HG03378 (cell line): ENCODE measurements around the gene SHPK.

ENCODE experiments used
- ATAC-seq: cut with Tn5 transposase; IDR thresholded peaks from one replicate; pipeline ENCODE4 v1.9.1; 2021; ENCODE audit warnings: mild to moderate bottlenecking, moderate library complexity; ENCODE audit not compliant: unreplicated experiment

Gene SHPK

DNA sequence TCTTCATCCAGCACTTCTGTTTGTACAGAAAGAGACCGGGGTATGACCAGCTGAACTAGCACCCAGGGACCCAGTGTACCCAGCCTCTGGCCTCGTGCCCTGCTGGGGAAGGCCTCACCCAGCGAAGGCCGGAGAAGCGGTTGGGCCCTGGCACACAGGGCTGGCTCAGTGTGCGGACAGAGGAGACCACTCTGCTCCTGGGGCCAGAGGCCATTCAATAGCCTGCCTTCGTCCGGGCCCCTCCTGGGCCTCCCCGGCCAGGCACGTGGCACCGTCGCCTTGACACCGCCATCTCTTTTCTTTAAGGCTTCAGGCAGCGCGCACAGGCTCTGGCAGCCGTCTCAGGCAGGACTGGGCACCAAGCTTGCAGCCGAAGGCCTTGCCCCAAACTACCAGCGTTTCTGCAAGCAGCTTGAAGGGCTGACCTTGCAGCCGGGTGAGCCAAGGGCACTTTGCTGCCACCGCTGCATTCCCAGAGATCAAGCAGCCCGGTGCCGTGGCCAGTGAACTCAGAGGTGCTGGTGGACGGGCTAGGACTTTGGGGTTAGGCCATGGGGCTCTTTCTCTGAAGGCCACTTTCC is 24.4 kb upstream of the SHPK start:
- ATAC-seq, result no peak

DNA sequence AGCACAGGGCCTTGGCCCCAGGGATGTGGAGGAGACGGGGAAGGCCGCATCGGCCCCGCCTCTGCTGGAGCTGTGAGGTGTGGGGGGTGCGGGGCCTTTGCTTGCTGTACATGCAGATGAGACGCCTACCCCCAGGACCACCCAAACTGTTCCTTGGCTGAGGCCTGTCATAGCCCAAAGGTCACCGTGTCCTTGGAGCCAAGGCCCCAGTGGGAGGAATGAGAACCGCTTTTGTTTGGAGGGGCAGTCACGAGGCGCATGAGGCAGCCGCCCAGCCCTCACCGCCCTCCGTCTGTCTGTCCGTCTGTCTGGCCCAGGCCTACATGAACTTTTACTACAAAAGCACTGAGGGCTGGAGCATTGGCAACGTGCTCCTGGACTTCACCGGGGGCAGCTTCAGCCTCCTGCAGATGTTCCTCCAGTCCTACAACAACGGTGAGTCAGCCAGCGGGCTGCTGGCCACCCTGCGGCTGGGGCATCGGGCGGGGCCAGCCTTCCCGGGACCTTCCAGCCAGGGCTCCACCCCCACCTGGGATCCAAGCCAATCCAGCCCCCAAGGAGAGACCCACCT is 23.6 kb upstream of the SHPK start:
- no peak for ATAC-seq

DNA sequence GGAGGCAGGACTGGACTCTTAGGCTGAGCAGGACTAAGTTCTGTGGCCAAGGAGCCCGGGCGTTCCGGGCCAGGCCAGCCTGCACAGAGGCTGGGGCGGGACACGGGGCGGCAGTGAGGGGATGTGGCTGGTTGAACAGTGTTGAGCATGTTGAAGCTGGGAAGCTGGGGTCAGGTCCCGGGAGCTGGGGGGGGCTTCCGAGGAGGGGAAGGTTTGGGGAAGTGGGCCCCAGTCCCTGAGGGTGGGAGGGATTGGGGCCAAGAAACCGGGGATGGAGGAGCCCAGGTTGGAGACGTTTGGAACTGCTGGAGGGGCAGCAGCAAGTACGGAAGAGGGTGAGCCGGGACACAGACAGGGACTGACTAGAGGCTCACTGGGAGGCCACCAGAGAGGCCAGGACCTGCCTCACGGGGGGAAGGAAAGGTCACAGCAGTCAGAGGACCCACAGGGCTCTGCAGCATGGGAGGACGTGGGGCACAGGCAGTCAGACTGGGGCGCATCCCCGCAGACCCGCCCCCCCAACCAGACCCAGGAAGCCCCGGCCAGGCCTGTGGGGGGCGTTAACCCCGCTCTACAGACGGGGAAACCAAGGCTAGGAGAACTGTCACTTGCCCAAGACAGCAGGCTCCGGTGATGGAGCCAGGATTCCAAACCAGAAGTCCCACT is 22.9 kb upstream of the SHPK start:
- ATAC-seq, result no peak

DNA sequence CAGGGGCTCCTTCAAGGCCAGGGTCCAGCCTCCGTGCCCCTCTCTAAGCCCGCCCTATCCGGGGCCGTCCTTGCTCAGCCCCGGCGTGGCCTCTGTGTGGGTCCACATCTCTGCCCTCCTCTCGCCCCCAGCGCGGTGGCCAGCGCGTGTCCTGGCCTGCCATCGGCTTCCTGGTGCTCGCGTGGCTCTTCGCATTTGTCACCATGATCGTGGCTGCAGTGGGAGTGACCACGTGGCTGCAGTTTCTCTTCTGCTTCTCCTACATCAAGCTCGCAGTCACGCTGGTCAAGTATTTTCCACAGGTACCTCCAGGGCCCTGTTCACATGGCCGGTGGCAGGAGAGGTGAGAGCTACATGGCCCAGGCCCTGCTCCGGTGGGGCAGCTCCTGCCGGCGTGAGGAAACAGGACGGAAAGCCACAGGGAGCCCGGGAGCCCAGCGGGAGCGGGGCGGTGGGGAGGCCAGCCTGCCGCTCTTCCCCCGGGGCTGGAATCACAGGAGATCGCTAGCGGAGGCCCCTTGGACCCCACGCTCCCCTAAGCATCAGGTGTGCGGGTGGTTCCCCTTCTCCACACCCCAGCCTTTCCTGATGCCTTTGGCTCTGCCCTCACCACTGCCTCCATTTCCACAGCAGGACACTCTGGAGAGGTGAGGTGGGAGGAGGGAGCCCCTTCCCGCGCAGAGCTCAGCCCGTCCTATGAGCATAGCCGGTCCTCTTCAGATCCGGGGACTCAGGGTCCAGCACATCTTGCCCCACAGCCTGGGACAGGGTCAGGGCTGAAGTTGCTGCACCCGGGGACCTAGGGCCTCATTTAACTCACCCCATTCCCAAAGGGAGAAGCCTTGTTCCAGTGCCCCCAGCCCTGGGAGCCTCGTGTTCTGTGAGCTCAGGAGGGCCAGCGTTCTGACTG is 22.1 kb upstream of the SHPK start:
- ATAC-seq, result no peak

DNA sequence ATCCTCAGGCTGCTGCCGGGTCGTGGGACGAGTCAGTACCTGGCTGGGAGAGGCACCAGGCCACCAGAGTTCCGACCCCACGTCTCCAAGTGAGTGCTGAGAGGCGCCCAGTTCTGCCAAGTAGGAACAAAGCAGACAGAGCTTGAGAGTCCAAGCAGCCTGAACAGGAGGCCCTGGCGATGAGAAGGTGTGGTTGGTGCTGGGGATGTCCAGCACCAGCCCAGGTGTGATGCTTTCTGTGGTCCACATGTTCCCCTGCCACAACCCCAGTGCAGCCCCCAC is 21.5 kb upstream of the SHPK start:
- ATAC-seq, result no peak

DNA sequence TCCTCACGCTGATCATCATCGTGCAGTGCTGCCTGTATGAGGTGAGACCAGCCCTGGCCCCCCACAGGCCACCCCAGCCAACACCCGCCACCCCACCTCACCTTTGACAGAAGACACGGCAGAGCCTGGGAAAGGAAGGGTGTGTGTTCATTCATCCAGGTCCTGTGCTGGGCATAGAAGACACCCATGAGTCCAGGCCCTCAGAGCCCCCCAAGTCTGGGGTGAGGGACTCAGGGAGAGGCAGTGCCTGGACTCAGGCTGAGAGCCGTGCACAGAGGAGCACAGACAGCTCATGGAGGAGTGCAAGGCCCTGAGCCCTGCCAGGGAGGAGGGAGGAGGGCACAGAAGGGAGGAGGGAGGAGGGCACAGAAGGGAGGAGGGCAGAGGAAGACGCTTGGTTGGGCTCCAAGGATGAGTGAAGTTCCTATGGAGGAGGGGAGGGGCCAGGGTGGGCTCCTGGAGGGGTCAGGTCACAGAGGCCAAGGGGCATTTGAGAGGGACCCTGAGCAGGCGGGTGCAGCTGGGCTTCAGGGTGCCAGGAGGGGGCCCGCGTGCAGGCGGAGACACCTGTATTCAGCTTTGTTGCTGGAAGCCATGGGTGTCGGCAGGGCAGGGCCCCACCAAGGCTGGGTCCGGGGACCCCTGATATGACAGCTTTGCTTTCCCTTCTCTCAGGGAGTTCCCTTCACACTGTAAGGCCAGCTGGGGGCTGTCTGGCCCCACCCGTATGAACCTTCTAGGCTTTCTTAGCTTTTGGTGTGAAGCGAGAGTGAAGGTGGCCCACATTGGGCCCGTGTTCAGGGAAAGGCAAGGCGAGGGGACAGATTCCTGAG is 20.9 kb upstream of the SHPK start:
- ATAC-seq, result no peak

DNA sequence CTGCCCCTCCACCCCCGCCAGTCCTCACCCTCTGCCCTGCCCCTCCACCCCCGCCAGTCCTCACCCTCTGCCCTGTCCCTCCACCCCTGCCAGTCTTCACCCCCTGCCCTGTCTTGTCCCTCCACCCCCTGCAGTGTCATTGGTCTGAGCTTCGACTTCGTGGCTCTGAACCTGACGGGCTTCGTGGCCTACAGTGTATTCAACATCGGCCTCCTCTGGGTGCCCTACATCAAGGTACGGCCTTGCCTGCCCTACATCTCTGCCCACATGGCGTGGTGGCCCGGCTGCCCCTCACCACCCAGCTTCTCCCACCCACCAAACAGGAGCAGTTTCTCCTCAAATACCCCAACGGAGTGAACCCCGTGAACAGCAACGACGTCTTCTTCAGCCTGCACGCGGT is 20.3 kb upstream of the SHPK start:
- no peak for ATAC-seq

DNA sequence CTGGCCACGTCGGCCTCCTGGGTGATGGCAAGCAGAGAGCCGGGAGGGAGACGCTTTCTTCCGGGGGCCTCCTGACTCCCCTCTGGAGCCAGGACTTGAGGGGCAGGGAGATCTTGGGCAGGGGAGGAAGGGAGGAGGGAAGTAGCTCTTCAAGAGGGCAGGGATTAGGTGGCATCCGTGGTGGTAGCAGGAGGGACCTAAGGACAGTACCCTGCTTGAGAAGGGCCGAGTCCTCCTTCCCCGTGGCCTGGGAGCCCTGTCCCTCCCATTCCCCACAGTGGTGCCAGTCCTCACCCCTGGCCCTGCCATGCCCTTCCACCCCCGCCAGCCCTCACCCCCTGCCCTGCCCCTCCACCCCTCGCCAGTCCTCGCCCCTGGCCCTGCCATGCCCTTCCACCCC is 19.7 kb upstream of the SHPK start:
- ATAC-seq, result no peak

DNA sequence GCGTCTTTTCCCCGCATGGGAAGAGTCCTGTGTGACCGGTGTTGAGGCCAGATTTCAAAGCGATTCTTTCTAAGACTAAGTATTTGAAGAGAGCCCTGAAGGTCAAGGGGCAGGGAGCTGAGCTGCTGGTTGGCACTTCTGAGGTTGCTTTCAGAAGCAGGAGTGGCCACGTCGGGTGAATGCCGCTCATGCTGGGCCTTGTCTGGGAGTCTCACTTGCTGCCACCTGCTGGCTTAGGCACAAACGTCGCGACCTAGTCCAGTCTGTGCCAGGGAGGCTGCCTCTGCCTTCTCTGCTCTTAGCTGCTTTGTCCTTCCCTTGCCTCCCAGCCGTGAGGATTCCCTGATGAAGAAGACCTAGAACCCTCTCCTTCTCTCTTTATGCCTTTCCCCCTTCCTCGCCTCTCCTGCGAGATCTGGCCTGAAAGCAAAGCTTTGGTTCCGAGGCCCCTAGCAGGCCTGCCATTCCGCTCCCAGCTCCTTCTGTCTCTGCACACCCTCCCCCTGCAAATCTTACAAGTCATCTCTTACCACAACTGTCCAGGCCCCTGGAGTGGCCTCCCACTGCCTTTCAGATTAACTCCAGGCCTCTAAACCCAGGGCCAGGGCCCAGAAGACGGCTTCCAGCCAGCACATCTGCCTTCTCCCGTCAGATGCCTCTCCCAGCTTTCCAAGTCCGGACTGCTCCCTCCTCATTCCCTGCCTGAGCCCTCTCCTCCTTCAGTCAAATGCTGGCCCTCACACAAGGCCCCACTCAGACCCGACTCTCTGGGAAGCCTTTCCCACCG is 11.9 kb upstream of the SHPK start:
- ATAC-seq, result no peak

DNA sequence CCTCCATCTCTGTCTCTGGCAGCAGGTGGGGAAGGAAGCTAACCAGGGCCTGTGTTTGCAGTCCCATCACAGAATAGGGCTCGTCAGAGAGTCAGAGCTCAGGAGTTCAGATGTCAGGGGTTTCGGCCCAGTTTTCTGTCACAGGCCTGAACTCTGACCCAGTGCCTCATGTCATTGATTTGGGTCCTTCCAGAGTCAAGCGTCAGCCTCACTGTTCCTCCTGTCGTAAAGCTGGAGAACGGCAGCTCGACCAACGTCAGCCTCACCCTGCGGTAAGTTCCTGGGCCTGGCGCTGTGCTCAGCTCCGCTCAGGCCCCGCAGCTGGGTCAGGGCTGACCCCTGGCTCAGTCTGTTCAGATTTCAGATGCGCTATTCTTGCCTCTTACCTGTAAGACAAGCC is 11.2 kb upstream of the SHPK start:
- ATAC-seq, result no peak

DNA sequence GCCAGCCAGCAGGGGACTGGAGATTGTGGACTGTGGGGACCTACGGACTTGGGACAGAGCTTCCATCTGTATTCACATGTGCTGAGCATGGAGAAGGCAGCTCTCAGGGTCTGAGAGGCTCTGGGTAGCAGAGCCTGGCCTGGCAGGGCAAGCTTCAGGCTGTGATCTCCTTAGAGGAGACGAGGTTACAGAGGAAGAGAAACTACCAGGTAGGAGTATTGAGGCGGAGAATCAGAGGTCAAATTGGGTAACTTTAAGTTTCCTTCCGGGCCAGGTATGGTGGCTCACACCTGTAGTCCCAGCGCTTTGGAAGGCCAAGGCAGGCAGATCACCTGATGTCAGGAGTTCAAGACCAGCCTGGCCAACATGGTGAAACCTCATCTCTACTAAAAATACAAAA is 9.3 kb upstream of the SHPK start:
- ATAC-seq, result no peak

DNA sequence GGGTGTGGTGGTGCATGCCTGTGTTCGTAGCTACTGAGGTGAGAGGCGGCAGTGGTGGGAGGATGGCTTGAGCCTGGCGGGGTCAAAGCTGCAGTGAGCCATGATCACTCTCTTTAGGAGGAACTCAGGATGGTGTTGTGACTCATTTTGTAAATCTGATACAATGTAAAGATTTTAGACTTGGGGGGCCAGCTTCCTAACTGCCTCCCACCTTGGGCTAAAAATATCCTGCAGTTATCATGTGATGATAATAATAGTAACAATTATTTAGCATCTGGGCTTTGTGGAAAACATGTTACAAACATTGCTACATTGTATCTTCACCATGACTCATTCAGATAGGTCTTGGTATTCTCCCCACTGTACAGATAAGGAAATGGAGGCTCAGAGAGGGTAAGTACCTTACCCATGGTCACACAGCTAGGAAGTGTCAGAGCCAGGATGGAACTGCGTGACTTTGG is 7.9 kb upstream of the SHPK start:
- no peak for ATAC-seq

DNA sequence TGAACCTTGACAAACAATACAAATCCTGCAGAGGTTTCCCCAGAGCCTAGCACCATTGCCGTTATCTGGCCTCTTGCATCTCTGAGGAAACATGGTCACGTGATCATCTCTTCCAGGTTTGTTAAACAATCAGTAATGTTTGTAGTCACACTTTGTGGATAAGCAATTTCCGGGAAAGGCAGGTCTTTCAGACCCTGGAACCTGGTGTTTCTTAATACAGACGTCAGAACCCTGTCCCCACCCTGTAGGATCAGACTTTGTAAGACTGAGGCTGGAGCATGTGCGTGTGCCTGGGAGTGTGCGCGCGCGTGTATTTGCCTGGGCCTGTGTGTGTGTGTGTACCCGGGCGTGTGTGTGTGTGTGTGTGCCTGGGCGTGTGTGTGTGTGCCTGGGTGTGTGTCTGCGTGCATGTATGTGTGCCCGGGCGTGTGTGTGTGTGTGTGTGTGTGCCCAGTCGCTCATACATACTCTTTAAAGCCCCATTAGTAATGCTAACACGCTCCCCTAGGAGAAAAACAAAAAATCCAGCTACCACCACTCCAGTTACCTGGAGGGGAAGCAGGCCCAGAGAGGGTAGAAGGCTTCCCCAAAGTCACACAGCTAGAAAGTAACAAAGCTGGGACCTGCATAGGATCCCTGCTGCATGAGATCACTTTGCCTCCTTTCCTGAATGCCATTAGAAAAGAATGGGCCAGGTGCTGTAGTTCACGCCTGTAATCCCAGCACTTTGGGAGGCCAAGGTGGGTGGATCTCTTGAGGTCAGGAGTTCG is 5.9 kb upstream of the SHPK start:
- ATAC-seq, result no peak

DNA sequence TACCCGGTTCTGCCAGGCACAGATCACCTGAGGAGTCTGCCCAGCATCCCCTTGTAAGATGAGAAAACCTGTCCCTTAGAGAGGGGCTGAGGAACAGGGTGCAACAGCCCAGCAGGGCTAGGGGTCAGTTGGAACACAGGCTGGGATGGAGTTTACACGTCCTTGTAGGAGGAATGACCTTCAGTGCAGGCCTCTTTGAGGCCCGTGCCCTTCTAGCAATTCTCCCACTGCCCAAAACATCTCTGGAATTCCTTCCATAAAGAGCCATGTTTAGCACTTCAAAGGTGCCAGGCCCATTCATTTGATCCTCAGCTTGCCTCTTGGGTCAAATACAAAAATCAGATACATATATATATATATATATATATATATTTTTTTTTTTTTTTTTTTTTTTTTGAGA is 5.0 kb upstream of the SHPK start:
- ATAC-seq, result no peak

DNA sequence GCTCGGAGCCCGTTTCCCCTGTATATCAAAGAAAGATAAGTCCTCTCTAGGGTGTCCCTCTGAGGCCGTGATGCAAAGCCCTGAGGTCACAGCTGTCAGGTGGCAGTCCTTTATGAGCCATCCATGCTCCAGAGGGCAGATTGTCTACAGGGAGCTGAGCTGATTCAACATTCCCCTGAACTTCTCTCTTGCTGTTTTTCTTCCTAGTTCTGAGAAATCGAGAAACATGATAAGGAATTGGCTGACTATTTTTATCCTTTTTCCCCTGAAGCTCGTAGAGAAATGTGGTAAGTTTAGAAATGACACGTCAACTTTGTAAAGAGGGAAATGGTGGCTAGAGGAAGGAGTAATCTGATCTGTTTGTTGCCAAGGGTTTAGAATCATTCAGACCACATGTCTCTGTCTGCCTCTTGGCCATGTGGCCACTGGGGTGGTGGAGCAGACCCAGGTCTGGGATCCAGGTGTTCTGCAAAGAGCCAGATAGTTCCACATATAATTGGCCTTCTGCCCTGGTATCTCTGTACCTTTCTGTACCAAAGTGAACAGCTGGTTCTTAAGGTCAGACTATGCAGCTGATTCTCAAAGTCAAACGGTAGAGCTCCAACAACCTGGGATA is 4.0 kb upstream of the SHPK start:
- ATAC-seq, result no peak

DNA sequence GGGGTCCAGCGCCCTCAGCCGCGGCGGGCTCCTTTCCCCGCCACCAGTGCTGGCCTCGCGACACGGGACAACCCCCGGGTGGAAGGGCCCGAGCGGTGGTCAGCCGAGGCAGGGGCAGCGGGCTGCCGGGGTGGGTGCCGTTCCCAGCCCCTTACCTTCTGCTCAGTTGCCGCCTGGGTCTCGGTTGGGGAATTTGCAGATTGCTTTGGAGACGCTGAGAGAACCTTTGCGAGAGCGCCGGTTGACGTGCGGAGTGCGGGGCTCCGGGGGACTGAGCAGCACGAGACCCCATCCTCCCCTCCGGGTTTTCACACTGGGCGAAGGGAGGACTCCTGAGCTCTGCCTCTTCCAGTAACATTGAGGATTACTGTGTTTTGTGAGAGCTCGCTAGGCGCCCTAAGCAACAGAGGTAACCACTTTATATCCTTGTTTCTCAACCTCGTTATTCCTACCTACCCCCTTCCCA is 891 bp upstream of the SHPK start:
- ATAC-seq, result peak; percentile 7

DNA sequence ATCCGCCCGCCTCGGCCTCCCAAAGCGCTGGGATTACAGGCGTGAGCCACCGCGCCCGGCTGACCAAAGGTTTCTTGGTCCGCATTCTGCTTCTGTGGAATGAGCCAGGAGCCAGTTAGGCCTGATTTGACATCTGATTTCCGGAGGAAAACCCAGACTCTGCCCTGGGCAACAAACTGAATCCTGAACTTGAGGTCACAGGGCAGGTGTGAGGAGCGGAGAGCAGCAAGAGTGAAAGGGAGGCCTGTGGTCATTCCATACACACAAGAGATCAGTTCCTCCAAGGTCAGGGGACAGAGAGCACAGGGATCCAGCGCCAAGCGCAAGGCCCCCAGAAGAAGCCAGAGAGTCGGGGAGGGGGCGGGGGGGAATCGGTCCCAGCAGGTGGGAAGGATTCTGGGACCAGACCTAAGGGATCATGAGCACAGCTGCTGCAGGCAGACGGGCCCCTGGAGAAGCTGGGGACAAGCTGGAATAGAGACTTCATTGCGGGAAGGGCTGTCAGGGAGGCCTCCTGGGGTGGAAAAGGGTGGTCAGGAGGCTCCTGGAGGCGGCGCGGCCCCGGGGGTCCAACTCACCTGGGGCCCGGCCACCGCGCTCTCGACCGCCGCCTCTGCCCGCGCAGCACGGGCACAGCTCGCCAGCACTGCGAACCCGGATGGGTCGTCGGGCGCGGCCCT is 436 bp downstream of the SHPK start:
- peak; percentile 29 for ATAC-seq

DNA sequence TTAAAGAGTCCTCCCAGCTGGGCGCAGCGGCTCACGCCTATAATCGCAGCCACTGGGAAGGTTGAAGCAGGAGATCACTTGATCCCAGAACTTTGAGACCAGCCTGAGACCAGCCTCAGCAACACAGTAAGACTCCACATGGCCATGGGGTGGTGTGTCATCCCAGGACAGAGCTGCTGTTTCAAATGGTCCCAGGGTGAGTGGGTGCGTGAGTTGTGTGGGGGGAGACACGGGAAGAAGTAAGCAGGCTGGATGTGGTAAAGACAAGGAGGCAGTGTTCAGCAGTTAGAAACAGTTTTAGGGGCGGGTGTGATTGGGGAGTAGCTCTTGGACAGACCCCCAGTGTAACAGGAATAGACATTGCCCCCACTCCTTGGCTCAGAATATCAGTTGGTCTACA is 3.8 kb downstream of the SHPK start:
- no peak for ATAC-seq
